AG09319 (cell line): ENCODE data around the gene TTC23.

Source experiments
- DNase-seq: peaks from one replicate; pipeline ENCODE4 v3.0.0-alpha.2; 2010; ENCODE audit warnings: low read depth; ENCODE audit errors: extremely low read depth
- CTCF ChIP-seq: IDR thresholded peaks from 2 replicates; pipeline ENCODE4 v1.5.1; 2011; ENCODE audit warnings: low read depth, mild to moderate bottlenecking, inconsistent platforms, low read length, moderate library complexity

TTC23 gene

GRCh38 chr15:99170476-99171065, 78.8 kb downstream of the TTC23 start:
- DNase-seq: no peak
- TF ChIP-seq CTCF: no peak

- TF ChIP-seq CTCF: no peak
- no peak for DNase-seq
These were observed 79.5 kb downstream of the TTC23 start for GRCh38 chr15:99169769-99170311.

- no peak for TF ChIP-seq CTCF
- no peak for DNase-seq
These were observed 80.5 kb downstream of the TTC23 start for GRCh38 chr15:99168601-99169580.

- TF ChIP-seq CTCF: no peak
- no peak for DNase-seq
These were observed 81.7 kb downstream of the TTC23 start for GRCh38 chr15:99167640-99168039.

- no peak for DNase-seq
- no peak for TF ChIP-seq CTCF
These were observed 82.2 kb downstream of the TTC23 start for GRCh38 chr15:99167201-99167600.

- TF ChIP-seq CTCF: no peak
- DNase-seq: no peak
These were observed 83.3 kb downstream of the TTC23 start for GRCh38 chr15:99165956-99166689.
